Mucosa of gallbladder (tissue), 1 donor: ENCODE results near the gene COG7. TPM values are rescaled to one million over a fixed set of nuclear protein-coding genes. Genes with fewer than 3 reads are reported as not detected.
"Not testable (repeated sequence)": the region's sequence is repeated elsewhere in the genome, so short reads cannot be mapped to it uniquely, and the experiment has no call there.

Experiments
- DNase-seq: peaks from one replicate; pipeline ENCODE4 v3.0.0-alpha.2; 2020; ENCODE audit warnings: low spot score
- total RNA-seq: library from RNA; stranded (reverse); gene quantifications from one replicate; pipeline ENCODE4 v1.2.1, GENCODE V29; 2021
- donor health status: DM: no; HTN: no; CAD: no.

Gene COG7
- total RNA-seq, 1 donor from 2014 or later, result 27.4 TPM

DNA sequence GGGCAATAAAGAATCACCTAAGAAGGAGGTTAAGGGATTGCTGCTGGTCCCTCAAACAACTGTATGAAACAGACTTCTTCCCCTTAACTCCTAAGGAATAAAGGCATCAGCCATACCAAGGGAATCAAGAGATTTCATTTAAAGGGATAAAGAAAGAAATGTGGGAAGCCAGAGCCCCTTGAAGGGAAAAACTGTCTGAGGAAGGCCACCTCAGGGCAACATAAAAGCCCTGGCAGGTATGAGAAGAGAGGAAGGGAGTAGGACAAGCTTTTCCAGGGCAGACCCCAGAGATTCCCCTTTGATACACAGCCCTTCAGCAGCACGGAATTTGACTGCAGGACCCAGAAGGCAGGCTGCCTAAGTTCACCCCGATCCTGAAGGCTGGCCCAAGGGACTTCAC is 43.5 kb downstream of the COG7 start:
- DNase-seq, result no peak

DNA sequence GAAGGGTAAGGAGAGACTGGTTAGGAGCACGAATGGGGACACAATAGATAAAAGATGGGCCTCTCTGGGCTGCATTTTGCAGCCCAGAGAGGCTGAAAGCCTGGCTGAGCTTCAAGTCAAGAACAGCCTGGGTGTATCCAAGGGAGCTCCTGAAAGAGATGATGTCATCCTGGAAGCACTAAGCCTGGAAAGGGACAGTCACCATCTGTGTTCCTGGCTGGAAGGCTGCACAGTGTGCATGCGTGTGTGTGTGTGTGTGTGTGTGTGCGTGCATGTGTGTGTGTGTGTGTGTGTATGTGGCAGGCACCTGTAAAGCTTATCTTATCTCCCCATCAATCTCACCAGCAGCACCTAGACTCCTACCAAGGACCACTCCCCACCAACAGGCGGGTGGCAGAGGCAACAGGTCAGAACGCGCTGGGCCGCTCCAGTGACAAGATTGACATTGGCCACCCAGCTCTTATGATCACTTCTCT is 44.1 kb downstream of the COG7 start:
- no peak for DNase-seq

DNA sequence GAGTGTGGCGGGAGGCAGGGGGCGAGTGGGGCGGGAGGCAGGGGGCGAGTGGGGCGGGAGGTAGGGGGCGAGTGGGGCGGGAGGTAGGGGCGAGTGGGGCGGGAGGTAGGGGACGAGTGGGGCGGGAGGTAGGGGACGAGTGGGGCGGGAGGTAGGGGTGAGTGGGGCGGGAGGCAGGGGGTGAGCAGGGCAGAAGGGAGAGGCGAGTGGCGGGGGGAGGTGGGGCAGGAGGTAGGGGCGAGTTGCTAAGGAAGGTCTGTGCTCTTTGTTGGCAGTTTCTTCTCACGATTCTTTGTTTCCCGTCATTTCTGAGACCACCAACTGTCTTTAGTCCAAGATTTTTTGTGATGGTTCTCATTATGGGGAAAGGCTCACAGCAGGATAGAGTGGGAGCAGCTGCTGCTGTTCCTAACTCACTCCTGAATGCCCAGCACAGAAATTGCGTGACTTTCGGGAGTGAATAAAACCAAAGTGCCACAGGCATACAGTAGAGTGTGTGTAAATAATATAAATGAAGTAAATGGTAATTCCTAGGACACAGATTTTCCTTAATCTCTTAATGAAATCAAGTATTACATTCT is 44.7 kb downstream of the COG7 start:
- DNase-seq, result no peak

DNA sequence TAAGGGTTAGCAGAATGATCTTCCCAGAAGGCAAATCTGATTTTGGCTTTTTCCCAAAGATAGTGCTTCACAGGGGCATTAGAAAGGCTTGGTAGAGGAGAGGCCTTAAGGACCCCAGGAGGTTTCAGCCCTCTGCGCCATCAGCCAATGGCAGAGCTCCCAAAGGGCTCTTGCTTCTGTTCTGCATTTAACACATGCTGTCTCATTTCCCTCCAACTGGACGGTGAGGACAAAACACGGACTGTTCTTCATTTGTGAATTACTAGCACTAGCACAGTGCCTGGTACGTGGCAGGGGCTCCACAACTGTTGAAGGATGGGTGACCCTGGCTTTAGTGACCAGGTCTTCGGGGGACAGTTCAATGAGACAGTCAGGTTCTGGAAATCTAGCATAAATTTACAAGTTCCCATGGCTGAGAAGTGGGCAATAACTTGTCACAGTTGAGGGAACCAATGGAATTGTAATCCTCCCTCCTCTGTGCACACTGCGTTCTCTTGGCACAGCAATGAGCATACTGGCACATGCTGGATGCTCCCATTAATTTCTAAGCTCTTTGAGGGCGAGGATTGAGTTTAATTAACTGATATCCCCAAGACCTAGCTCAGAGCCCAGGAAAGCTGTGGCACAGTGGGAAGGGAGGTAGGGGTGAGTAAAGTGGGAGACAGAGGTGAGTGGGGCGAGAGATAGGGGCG is 45.4 kb downstream of the COG7 start:
- DNase-seq, result no peak

DNA sequence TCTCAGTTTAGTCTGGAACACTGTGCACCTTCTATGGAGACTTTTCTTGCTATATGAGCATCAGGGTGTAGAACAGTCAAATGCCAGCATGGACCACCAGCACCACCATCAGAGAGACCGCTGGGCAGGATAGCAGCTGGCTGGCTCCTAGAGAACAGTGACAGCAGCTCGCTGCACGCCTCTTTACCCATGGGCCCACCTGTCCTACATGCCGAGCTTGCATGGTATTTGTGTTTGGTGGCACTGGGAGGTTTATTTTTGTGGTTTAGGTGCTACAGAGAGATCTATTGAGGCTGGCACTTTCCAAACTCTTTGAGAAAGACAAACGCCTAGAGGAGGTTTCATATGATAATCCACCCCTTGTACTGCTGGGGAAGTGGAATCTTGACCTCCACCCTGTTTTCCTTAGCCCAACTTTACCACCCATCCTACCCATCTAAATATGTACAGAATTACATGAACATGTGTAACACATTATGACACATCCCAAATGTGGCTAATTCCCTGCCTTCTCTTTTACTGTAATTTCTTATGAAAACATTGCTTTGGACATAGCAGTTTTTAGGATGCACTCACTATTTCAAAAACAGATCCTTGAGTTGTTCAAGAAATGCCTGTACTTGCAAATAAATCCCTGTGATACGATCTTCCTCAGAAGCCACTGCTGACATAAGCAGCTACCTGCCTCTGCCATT is 46.3 kb downstream of the COG7 start:
- no peak for DNase-seq

DNA sequence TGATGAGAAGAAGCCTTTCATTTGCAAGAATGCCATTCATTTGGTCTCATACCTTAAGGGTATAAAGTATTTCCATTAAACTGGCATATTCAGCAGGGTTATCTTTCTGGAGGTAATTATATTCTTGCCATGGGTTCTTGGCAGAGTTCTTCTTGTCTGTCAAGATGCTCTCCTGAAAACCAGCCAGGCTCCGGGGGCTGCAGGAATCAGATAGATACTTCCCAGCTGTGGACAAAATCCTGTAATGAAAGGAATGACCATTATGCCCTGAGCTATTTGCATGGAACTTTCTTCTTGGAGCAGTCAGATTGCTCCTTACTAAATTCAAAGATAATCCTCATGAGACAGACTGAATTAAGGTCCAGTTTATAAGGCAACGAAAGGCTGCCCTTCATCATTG is 47.0 kb downstream of the COG7 start:
- no peak for DNase-seq

DNA sequence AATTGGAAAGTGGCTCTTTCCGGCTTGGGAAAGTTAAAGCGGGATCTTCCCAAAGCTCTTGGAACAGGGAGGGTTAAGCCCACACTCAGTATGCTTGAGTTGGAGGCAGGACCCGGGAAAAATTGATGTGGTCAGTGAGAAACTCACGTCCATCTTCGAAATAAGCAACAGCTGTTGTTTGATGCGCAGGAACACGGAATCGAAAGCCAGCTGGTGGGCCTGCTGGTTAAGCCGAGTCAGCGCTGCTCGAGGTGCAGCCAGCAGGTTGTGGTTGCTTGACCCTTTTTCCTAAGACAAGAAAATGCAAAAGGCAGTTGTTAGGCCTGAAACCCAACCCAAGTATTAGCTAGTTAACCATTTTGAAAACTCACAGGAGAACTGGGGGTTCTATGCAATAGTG is 49.4 kb downstream of the COG7 start:
- DNase-seq, result no peak

DNA sequence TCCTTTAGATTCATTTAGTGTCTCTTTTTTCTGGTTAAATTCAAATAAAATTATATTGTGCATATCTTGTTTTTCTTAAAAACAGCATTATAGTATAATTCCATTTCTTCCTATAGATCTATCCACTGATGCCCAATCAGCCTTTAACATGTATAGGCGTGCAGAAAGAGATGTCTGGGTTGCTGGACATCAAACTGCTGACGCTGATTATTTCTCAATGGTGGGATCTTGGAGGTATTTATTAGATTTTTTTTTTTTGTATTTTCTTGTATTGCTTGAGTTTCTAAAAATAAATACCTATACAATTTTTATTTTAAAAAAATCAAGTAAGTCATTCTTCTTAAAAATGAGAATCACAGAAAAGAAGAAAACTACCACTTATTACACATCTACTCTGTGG is 50.9 kb downstream of the COG7 start:
- no peak for DNase-seq

DNA sequence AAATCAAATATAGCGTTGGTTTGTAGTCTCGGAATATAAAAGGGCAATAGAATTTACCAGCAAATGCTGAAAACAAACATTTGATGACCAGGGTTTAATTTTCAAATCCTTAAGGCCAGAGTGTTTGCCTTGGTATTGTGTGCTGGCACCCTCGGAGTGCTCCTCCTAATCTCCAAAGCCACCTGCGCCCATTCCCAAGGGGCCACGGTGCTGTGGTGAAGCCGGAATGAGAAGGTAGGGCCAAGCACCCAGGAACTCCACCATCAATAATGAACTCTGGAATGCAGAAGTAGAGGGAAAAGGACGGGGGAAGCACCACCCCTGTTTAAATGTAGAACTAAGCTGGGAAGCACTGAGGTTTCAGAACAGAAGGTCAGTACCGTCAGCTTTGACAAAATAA is 51.9 kb downstream of the COG7 start:
- DNase-seq, result no peak

DNA sequence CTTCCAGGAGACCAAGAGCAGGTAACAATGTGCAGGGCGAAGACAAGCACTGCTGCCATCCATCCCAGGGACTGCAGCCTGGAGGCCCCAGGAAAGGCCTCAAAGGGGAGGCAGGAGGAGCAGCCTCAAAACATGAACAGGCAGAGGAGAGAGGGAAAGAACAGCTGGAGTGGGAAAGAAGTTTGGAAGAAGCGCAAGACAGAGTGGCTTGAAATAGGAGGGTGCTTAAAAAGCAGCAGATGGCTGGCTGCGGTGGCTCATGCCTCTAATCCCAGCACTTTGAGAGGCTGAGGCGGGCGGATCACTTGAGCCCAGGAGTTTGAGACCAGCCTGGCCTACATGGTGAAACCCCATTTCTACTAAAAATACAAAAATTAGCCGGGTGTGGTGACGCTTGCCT is 52.5 kb downstream of the COG7 start:
- DNase-seq, result not testable (repeated sequence)

DNA sequence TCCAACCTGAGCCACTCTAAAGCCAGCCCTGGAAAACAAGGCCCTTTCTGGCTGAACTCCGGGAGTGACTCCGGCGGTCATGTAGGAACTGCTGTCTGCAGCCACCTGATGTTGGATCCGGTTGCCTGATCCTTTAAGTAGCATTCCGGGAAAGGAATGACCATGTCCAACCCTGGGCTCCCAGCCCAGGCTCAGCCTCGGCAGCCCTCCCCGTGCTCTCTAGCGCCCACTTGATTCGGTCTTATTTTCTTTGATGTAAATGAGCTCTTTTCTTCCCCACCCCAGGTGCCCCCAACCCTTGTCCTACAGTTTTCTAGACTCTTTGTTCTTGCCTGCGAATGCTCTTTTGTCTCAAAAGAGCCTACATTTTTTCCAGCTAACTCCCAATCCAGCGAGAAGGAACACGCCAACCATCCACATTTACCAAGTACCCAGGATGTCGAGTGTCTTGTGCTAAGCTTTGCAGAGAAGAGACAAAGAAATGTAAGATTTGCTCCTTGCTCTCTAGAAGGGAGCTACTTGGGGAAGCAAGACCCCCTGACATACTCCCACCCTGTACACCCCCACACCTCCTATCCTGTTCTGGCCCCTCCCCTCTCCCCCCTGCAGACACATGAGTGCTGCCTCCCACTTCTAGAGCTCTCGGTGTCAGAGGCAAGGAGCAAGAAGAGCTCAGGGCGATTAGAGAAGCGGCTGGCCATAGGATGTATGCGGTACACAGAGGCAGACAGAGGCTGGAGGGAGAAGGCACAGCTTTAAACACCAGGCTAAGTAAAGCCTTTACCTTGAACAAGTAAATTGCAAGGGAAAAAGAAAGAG is 53.8 kb downstream of the COG7 start:
- no peak for DNase-seq

DNA sequence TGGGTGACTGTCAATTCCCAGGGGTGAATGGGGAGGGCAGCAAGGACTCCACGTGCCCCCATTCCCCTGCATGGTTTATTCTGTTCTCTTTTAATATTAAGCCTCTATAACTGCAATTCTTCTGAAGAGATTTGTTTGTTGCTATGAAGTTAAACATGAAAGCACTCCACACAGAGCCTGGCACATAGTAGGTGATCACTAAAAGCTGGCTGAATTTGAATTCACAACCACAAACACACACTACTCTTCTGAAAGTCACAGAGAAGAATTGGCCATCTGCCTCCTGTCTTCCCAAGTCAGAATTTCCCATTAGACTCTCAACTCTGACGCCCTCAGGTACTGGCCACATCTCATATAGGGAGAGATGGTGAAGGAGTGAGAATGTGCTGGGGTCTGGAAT is 55.5 kb downstream of the COG7 start:
- DNase-seq, result no peak

DNA sequence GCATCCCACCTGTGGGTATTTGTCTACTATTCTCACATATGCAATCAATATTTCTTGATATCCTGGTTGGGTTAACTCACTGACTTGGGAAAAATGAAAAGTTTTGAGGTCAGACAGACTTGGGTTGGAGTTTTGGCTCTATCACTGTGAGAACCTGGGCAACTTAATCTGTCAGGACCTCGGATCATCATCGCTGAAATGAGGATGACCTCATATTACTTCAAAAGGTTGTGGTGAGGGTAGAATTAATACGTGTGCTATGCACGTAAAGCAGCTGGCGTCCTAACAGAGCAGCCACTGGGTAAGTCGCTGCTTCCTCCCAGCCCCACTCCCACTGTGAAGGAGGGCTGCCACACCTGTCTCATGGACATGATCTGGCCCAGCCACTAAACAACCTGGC is 57.3 kb downstream of the COG7 start:
- DNase-seq, result no peak

DNA sequence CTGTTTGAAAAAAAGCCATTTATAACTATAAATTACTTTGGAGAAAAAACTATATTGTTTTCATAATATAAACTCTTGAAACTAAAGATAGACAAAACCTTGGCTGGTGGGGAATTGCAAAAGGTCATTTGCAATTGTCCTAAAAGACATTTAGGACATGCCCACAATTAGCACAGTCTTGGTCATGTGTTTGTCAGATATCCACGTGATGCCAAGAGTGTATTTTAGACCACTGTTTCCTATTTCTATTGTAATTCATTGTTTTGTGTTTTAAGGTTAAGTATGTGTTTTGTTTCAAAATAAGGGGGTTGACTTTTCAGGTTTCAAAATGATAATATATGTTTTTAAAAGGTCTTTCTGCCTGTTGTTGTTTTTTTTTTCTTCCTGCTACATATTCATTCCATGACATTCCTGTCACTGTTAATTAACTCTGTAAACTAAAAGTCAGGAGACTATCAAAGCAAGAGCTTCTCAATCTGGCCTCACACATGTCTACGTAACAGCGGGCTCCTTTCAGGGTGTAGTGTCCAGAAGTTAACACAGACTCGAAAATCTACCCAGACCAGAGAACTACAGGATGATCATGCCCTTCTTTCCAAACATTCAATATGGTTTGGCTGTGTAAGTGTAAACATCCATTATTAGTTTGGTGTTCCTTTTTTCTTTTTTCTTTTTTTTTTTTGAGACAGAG is 58.7 kb downstream of the COG7 start:
- DNase-seq, result no peak

DNA sequence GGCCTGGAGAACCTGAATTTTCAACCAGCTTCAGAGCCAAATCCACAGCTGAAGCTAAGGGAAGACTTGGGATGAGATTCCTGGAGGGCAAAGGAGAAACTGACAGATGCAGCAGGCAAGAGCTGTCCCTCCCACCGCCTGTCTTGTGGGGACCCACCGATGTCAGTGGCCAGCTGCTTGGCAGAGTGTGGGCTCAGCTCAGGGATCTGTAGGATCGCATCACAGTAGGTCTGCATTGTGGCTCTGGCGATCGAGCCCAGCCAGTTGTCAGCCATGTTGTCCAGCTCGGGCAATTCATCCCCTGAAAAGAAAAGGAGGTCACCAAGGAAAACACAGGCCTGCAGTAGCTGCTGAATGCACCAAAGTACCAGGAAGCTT is 60.8 kb downstream of the COG7 start:
- no peak for DNase-seq

DNA sequence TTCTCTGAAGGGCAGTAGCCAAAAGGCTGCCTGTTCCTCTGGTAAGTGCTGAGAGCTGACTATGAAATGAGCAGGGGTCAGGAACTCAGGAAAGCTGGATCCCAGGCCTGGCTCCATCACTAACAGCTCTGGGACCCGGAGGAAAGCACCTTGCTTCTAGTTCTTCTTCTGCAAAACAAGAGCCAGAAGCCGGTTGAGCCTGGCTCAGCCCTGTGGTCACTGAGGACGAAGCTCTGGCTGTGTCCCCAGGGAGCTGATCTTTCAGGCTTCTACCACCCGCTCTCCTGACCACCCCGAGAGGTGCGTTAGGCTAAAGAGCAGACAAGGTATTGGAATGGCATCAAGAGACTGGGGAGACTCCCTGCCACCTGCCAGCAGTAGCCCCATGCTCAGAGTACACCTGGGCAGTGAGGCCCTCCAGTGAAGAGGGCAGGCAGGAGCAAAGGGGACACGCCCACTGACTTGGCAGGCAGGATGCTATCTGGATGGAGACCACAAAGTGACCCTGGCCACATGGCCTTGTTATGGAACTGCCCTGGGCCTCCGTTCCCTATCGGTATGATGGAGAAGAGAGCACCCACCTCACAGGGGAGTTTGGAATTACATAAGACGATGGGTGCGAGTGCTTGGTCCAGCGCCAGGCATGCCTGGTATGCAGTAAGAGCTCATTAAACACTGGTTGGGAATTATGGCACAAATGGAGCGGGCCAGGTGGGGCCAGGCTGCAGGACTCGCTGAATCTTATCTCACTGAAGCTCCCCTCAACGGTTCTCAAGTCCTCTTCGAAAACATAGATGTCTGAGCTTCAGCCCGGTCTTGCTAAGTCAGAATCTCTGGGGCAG is 61.4 kb downstream of the COG7 start:
- DNase-seq, result no peak

DNA sequence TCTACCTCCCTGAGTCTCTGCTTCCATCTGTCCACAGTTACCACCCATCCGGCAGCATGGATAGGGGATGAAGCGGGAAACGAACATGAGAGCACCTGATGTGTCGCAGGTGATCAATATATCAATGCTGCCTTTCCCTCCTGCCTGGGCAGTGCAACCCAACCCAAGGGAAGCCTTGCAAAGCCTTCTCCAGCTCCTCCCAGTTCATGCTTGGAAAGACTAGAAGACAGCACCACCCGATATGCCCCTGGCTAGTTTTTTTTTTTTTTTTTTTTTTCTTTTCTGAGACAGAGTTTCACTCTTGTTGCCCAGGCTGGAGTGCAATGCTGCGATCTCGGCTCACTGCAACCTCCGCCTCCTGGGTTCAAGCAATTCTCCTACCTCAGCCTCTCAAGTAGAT is 63.1 kb downstream of the COG7 start:
- DNase-seq, result not testable (repeated sequence)

DNA sequence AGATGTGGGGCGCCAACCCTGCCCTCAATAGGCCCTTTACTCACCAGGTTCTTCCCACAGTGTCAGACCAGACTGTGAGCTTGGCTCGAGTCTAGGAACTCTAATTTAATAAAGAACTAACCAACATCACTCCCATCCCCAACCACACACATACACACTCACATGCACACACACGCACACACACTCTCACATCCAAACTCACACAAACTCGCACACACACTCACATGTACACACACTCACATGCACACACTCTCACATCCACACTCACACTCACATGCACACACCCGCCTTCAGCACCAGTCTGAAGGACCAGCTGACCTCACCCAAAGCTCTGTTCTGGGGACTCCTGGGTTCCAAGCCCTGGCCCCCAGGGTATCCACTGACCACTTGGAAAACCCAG is 63.8 kb downstream of the COG7 start:
- DNase-seq, result no peak

DNA sequence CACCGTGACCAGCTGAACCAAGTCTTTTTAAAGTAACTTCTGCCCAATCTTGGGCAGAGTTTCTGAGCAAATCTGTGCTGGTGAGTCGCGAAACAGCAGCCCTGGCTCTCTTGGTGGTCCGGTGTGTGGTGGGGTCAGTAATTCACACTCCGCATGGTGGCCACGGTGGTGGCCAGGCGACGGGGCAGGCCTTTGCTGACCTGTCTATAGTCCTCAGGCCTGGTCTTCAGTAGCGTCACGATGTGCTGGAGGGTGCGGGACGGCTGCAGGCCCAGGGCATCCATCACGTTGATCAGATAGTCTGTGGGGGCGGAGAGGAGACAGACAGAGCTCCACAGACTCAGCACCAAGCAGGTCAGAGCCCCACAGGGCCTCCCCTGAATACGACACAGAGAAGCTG is 64.2 kb downstream of the COG7 start:
- DNase-seq, result no peak

DNA sequence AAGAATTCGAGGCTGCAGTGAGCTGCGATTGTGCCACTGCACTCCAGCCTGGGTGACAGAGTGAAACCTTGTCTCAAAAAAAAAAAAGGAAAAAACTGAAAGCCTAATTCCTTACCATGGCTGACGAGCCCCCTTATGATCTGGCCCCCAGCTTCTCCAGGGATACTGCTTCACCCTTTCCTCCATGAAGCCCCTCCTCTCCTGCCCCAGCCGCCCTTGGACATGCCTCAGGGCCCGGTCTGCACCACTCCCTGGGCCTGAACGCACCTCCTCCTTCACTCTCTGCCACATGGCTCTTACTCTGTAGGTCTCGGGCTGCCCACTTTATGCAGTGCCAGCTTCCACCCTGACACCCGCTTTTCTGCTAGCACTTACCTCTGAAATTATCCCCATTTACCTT is 65.3 kb downstream of the COG7 start:
- DNase-seq, result no peak

DNA sequence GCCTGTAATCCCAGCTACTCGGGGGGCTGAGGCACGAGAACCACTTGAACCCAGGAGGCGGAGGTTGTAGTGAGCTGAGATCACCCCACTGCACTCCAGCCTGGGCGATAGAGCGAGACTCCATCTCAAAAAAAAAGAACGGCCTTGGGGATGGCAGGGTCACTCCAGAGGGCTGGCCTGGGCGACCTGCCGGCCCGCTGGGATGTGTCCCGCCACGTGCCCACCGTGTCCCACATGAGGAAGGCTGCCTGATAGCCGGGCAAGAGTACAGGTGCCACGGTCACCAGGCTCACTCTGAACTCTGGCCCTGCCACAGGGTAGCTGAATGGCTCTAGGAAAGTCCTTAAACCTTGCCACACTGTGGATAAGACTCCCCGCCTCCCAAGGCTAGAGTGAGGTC is 67.5 kb downstream of the COG7 start:
- no peak for DNase-seq
